HG03558 (cell line): ENCODE data around the gene SMPDL3A.

Experiments
- ATAC-seq: cut with Tn5 transposase; IDR thresholded peaks from one replicate; pipeline ENCODE4 v1.9.1; 2021; ENCODE audit warnings: moderate number of reproducible peaks; ENCODE audit not compliant: unreplicated experiment; ENCODE audit errors: extremely low read depth

The SMPDL3A gene

GRCh38 chr6:122799916-122800686, 11.0 kb downstream of the SMPDL3A start:
- no peak for ATAC-seq

GRCh38 chr6:122800906-122801305, 11.8 kb downstream of the SMPDL3A start:
- ATAC-seq, result no peak

DNA sequence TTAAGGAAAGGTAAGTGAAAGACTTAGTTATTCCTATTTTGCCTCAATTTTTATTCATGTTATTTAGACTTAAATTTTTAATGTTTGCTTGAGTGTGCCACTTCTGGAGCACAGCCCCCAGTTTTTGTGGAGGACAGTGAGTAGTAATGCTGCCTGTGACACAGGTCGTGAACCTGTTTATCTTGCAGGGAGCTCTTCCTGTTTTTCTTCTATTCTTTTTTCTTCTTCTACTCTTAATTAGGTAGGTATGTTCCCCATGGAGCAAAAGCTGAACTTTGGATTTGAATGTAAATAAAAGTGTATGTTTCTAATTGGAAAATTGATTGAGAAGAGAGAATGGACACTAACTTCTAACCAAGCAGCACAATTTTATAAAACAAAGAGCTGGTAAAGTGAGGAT, 12.3 kb downstream of the SMPDL3A start:
- ATAC-seq, result no peak

GRCh38 chr6:122803171-122803661, 14.2 kb downstream of the SMPDL3A start:
- no peak for ATAC-seq

- ATAC-seq, result no peak
Observed at GRCh38 chr6:122804962-122805485, 16.0 kb downstream of the SMPDL3A start.

DNA sequence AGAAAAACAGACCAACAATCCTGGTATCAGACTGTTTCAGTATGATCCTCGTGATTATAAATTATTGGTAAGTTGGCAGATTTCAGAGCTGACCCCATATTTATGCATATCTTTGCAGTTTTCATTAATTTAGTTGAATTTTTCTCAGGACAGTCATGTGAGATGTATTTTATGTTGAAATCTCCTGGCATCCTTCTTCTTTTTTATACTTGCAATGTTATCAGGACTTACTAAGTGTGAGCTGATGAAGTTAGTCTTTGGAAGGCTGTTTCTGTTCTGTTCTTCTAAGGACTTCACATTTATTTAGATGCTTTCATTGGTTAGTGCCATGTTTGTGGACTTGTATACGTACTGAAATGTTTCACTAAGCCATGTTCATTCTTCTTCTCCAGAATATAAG, 17.2 kb downstream of the SMPDL3A start:
- ATAC-seq, result no peak

DNA sequence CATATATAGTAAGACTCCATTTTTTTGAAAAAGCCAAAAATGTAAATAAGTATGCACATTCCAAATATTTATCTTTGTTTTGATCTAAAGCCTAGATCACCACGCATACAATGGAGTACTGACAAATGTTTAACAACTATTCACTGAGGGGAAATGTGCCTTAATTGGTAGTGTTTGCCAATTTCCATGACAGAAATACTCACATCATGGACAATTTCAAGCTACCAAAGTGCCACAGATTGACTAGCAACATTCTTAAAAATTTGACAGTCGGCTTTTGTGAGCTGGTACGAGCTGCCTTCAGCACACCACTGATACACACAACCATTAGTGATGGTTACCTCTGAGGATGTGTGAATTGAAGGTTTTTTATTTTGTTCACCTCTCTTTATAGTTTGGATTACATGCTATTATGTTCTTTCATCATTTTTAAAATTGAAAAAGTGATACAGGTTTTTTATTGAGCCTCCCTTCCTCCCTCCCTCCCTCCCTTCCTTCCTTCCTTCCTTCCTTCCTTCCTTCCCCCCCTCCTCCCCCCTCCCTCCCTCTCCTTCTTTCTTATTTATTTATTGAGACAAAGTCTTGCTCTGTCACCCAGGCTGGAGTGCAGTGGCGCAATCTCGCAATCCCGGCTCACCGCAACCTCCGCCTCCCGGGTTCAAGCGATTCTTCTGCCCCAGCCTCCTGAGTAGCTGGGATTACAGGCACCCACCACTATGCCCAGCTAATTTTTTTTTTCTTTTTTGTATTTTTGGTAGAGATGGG, 19.2 kb downstream of the SMPDL3A start:
- ATAC-seq, result no peak

DNA sequence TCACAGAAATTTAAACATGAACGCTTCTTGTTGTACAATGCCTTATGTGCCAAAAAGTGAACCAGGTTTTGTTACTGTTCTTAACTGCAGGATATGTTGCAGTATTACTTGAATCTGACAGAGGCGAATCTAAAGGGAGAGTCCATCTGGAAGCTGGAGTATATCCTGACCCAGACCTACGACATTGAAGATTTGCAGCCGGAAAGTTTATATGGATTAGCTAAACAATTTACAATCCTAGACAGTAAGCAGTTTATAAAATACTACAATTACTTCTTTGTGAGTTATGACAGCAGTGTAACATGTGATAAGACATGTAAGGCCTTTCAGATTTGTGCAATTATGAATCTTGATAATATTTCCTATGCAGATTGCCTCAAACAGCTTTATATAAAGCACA, 19.9 kb downstream of the SMPDL3A start:
- no peak for ATAC-seq

- no peak for ATAC-seq
Observed at GRCh38 chr6:122809691-122810090, 20.6 kb downstream of the SMPDL3A start.

GRCh38 chr6:122810189-122810588, 21.1 kb downstream of the SMPDL3A start:
- ATAC-seq, result no peak

DNA sequence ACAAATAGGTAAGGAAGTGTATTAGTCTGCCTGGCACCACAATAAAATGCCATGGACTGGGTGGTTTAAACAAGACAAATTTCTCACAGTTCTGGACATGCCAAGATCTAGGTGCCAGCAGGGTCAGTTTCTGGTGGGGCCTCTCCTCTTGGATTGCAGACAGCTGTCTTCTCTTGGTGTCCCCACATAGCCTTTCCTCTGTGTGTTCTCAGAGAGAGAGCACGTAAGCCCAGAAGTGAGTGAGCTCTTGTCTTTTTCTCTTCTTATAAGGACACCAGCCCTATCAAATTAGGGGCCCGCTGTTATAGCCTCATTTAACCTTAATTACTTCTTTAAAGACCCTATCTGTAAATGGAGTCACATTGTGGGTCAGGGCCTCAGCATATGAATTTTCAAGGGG, 28.3 kb downstream of the SMPDL3A start:
- ATAC-seq, result no peak

GRCh38 chr6:122817766-122818165, 28.7 kb downstream of the SMPDL3A start:
- no peak for ATAC-seq

DNA sequence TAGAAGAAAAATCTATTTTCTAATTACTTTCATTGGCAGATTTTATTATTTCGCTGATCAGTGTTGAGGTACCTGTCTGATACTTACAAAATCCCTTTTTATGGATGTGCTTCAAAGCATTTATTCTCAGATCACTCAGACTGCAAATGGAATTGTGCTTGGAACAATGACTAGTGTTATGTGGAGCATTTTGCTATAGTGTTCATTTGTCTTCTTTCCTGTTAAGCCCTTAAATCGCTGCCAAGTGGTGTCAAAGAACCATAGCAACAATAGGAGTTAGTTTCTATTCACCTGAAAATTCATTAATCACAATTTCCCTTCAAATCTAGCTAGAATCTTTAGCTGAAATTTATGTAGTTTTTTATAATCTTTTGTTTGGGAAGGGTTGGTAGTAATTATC, 29.8 kb downstream of the SMPDL3A start:
- ATAC-seq, result no peak

- no peak for ATAC-seq
Observed at GRCh38 chr6:122821095-122821494, 32.0 kb downstream of the SMPDL3A start.

GRCh38 chr6:122825163-122825562, 36.1 kb downstream of the SMPDL3A start:
- no peak for ATAC-seq

DNA sequence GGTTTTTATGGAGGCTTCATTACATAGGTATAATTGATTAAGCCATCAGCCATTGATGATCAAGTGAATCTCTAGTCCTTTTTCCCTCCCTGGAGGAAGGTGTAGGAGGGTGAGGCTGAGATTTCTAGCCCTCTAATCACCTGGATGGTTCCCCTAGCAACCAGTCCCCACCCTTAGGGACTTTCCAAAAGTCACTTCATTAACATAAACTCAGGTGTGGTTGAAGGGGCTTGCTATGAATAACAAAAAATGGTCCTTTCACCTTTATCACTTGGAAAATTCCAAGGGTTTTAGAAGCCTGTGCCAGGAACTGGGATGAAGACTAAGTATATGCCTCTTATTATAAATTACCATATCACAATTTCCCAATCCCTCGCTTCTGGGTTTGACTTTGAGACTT, 40.4 kb downstream of the SMPDL3A start:
- no peak for ATAC-seq

DNA sequence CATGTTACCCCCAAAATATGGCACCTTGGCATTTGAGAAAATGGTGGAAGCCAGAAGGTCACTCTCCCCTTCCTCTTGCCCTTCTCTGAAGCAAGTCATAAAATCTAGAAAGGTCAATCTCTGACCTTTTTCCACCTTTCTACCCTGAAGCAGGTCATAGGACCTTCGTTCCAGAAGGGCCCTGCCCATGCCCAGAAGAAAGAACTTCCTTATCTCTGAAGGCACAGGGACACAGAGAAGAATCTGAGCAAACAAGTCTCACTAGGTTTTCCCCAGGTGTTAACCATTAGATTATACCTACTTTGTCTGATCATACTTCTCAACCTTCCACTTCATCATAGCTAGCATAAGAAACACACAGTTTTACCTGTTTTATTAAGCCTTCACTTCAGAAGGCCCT, 42.5 kb downstream of the SMPDL3A start:
- ATAC-seq, result no peak

- ATAC-seq, result no peak
Observed at GRCh38 chr6:122832459-122832858, 43.4 kb downstream of the SMPDL3A start.

DNA sequence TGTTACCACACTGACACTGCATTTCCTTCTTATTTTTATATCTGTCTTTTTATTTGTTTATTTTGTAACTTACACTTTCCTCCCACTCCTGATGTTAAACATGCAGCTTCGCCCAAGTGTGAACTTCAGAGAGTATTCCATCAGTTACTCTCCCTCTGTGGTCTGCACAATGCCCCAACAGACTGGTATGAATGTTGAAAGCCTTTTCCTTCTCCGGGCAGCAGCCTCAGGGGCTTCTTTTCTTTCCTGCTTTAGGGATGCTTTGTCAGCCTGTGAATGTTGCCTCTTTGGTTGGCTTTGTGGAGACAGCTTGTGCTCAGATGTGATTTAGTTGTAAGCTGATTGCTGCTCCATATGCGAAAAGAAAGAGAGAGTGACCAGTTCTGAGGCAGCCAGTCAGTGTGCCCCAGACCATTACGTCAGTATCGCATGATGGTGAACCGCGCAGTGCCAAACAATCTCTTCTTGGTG, 44.0 kb downstream of the SMPDL3A start:
- no peak for ATAC-seq

DNA sequence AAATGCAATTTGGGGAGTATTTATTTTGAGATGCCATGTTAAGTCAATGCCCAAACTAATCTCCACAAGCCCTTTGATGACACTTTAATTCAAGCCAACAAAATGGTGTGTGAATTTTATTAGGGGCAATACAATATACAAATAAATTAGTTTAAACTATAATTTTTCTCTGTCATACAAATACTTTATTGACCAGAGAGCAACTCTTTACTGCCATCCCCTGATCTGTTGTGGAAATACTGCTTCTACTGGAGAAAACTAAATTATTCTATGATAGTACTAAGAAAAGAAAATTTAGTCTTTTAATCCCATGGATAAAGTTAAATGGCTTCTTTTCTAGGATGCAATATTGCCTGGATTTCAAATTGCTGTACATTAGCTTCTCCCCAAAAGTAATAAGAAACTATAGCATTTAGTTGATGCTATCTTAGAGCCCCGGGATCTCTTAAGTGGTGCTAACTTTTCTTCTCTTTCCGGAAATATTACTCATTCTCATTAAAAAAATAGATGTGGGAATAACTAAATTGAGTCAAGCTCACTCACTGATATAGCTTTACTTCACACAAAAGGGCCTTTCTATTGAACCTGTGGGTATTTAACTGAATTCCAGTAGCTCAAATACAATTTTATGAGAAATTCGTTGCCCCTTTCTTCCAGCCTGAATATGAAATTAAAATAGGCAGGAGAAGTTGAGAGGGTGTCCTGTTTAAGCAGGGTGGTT, 49.2 kb downstream of the SMPDL3A start:
- ATAC-seq, result no peak

GRCh38 chr6:122839472-122839871, 50.4 kb downstream of the SMPDL3A start:
- ATAC-seq, result no peak
